C4-2B (cell line): ENCODE results near the gene COL9A2.

Experiments used
- H3K27ac ChIP-seq: fragments of 450-650 bp; 2 replicates; pipeline ENCODE4 v1.5.1; 2017
- ZFX ChIP-seq: fragments of 450-650 bp; IDR thresholded peaks from 2 replicates; pipeline ENCODE4 v1.6.1; 2017
- TF ChIP-seq, protein P1 (sequence below): fragments of 450-650 bp; conservative IDR thresholded peaks from 2 replicates; pipeline ENCODE4 v1.5.1; 2017; ENCODE audit warnings: mild to moderate bottlenecking

COL9A2 gene

DNA sequence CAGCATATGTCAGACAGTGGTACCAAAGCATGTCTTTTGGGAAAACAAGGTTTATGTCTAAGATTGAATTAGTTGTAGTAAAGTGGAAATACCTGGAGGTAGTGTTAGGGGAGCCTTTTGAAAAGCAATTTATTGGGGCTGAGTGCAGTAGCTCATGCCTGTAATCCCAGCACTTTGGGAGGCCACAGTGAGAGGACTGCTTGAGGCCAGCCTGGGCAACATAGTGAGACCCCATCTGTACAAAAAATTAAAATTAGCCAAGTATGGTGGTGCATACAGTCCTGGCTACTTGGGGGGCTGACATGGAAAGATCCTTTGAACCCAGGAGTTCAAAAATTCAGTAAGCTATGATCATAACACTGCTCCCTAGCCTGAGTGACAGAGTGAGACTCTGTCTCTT lies 51.8 kb downstream of the COL9A2 start:
- TF ChIP-seq, protein P1, sequence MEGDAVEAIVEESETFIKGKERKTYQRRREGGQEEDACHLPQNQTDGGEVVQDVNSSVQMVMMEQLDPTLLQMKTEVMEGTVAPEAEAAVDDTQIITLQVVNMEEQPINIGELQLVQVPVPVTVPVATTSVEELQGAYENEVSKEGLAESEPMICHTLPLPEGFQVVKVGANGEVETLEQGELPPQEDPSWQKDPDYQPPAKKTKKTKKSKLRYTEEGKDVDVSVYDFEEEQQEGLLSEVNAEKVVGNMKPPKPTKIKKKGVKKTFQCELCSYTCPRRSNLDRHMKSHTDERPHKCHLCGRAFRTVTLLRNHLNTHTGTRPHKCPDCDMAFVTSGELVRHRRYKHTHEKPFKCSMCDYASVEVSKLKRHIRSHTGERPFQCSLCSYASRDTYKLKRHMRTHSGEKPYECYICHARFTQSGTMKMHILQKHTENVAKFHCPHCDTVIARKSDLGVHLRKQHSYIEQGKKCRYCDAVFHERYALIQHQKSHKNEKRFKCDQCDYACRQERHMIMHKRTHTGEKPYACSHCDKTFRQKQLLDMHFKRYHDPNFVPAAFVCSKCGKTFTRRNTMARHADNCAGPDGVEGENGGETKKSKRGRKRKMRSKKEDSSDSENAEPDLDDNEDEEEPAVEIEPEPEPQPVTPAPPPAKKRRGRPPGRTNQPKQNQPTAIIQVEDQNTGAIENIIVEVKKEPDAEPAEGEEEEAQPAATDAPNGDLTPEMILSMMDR, result no peak
- no peak for TF ChIP-seq ZFX
- H3K27ac ChIP-seq, result no peak overlapping the region

DNA sequence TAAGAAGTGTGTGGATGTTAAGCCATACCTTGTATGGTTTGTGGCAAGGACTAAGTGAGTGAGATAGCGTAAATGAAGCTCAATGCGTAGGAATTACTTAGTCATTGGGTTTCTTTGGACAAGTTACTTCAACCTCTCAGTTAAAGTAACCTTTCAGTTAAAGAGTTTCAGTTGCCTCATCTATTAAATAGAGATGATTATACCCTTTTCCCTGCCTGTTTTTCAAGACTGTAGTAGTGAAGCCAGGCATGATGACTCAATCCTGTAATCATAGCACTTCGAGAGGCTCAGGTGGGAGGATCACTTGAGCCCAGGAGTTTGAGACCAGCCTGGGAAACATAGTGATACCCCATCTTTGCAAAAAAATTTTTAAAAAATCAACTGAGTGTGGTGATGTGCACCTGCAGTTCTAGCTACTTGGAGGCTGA lies 52.7 kb downstream of the COL9A2 start:
- no peak overlapping the region for H3K27ac ChIP-seq
- no peak for TF ChIP-seq ZFX

- peak overlapping the region; percentile 87 for H3K27ac ChIP-seq
- TF ChIP-seq ZFX, result no peak
- TF ChIP-seq, protein P1, result no peak
Measured at GRCh38 chr1:40258445-40258769, 58.7 kb downstream of the COL9A2 start.

DNA sequence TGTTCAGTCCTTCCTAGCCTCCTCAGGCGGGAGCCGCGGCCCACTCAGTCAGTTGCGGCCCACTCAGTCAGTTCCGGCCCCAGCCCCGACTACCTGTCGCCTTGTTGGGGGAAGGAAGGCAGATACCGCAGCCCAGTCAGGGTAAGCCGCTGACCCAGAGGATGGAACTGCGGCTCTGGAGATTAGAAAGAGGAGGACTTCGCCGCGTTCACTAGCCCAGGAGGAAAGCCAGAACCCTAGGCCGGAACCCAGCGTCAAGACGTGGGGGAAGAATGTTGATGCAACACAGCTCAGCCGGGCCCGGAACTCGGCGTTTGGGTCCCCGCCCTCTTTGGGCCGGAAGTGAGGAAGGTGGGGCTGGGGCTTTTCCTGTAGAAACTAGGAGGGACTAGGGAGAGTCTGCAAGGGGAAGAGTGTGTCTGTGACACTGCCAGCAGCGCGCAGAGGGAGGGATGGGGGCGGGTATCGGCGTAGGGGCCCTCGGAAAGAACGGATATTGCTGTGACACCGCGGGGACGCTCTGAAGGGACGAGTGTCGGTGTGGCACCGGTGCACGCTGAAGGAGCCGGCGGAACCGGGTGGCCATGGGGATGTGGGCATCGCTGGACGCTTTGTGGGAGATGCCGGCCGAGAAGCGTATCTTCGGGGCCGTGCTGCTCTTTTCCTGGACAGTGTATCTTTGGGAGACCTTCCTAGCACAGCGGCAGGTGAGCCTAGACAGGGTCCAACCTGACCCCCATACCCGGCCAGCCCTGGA lies 59.2 kb downstream of the COL9A2 start, which contains the start of gene ZMPSTE24:
ZMPSTE24 (plus strand) TSS at position 549 of the 757 bp plus-strand sequence; CDS start at position 585, 36 bp downstream.
- peak within 1 kb of the TSS; percentile 87 for H3K27ac ChIP-seq
- peak; percentile 99 for TF ChIP-seq ZFX
- TF ChIP-seq, protein P1, result no peak

GRCh38 chr1:40257313-40257687 lies 59.8 kb downstream of the COL9A2 start:
- H3K27ac ChIP-seq, result peak overlapping the region; percentile 87
- TF ChIP-seq, protein P1, result no peak
- no peak for TF ChIP-seq ZFX

DNA sequence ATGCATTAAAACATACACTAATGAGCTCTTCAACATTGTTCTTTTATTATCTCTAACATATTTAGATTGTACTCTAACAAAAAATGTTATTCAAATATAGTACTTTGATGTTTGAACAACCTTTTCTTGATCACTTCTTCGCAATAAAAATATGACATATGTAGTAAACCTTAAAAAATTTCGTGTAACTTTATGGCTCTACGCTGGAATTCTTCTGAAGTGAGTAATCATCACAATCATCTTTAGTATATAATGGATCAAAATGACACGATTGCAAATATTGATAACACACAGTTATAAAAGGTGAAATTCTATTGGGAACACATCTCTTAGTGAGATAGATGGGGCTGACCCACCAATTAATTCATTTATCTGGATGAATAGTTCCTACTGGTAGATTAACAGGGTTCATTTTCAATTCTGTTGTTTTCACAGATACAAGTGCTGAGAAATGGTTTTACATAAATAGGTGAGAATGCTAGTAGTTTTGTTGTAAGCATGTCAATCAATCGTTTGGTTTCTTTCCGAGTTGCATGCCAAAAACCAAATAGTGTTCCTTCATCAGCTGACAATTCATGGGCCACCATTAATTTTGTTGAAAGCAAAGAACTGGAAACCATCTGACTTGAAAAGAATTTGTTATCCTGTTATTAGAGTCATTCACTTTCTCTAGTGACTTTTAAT lies 60.5 kb downstream of the COL9A2 start:
- no peak overlapping the region for H3K27ac ChIP-seq

GRCh38 chr1:40255231-40255630 lies 61.9 kb downstream of the COL9A2 start:
- TF ChIP-seq ZFX, result no peak
- TF ChIP-seq, protein P1, result no peak

More for the DNA sequence above, 60.5 kb downstream of the COL9A2 start:
- no peak for TF ChIP-seq ZFX
- TF ChIP-seq, protein P1, result no peak

More at GRCh38 chr1:40255231-40255630, 61.9 kb downstream of the COL9A2 start:
- no peak overlapping the region for H3K27ac ChIP-seq
